ENCODE results near the gene ULK4. TPM values are rescaled to one million over a fixed set of nuclear protein-coding genes. Genes with fewer than 3 reads are reported as not detected.

Gene ULK4
- total RNA-seq, 2 experiments from 2014 or later: 6.8 to 6.9 TPM

- intact Hi-C loops (cut with micrococcal nuclease): no loop called here
- Mint-ChIP-seq H3K36me3 (ENCODE audit: low read depth) (peaks cover 10% of the 10 kb centered on the region), H3K4me3 (no peak overlapping the region), H3K27ac (no peak overlapping the region), H3K9me3 (peaks cover 14% of the 10 kb centered on the region), H3K4me1 (ENCODE audit: low read depth) (no peaks in the 10 kb centered on the region), H3K27me3 (no peaks in the 10 kb centered on the region)
- DNase-seq: no peak
- TF ChIP-seq CTCF (IDR thresholded peaks at IDR 0.05): no peak
- ChIA-PET CTCF (no interaction called here), POLR2A (no interaction called here)
- no peak for ATAC-seq
Measured at GRCh38 chr3:41276191-41276590, 685.7 kb downstream of the ULK4 start.

- Mint-ChIP-seq H3K36me3 (ENCODE audit: low read depth) (peaks cover 10% of the 10 kb centered on the region), H3K27me3 (no peaks in the 10 kb centered on the region), H3K4me1 (ENCODE audit: low read depth) (no peaks in the 10 kb centered on the region), H3K9me3 (peaks cover 14% of the 10 kb centered on the region), H3K4me3 (no peak overlapping the region), H3K27ac (no peak overlapping the region)
- CTCF ChIA-PET: no interaction called here
- TF ChIP-seq CTCF (IDR thresholded peaks at IDR 0.05): no peak
- no peak for DNase-seq
- ATAC-seq: no peak
- POLR2A ChIA-PET: no interaction called here
- intact Hi-C loops (cut with micrococcal nuclease): no loop called here
Measured at GRCh38 chr3:41274944-41275668, 686.8 kb downstream of the ULK4 start.

GRCh38 chr3:41272667-41273066 is 689.2 kb downstream of the ULK4 start:
- TF ChIP-seq CTCF (IDR thresholded peaks at IDR 0.05): no peak
- Mint-ChIP-seq H3K27me3 (no peaks in the 10 kb centered on the region), H3K36me3 (ENCODE audit: low read depth) (peaks cover 8% of the 10 kb centered on the region), H3K4me3 (no peak overlapping the region), H3K27ac (no peak overlapping the region), H3K4me1 (ENCODE audit: low read depth) (no peaks in the 10 kb centered on the region), H3K9me3 (peaks cover 14% of the 10 kb centered on the region)
- intact Hi-C loops (cut with micrococcal nuclease): no loop called here
- ChIA-PET CTCF (no interaction called here), POLR2A (no interaction called here)
- ATAC-seq: no peak
- no peak for DNase-seq

DNA sequence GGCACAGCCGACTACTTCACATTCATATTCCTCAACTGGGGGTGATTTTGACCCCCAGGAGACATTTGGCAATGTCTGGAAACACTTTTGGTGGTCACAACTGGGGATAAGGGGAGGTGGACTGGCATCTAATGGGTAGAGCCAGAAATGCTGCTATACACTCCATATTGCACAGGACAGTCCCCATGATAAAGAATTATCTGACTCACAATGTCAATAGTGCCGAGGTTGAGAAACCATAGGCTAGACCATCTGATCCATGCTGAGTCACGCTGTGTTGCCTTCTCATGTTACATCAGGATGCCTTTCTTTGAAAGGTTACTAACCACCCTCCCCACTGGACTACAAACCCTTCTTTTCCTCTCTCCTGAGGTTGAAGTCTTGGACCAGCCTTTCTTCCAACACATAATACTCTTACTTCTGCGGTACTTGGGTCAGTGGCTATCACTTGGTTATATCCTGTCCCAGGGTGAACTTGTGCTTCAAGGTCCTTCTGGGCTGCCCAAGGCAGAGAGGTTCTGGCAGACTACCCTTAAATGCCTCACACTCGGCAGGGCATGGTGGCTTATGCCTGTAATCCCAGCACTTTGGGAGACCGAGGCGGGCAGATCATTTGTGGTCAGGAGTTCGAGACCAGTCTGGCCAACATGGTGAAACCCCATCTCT is 693.8 kb downstream of the ULK4 start:
- POLR2A ChIA-PET: no interaction called here
- no peak for ATAC-seq

More for the DNA sequence above, 693.8 kb downstream of the ULK4 start:
- Mint-ChIP-seq H3K27me3 (no peaks in the 10 kb centered on the region), H3K4me3 (no peak overlapping the region), H3K4me1 (ENCODE audit: low read depth) (no peaks in the 10 kb centered on the region), H3K27ac (no peak overlapping the region), H3K9me3 (peaks cover 6% of the 10 kb centered on the region), H3K36me3 (ENCODE audit: low read depth) (peaks cover 5% of the 10 kb centered on the region)
- DNase-seq: no peak
- CTCF ChIA-PET: no interaction called here
- TF ChIP-seq CTCF (IDR thresholded peaks at IDR 0.05): no peak
- intact Hi-C loops (cut with micrococcal nuclease): no loop called here

All from activated CD8-positive, alpha-beta T cell treated with anti-CD3 and anti-CD28 coated beads for 36 hours (primary cell).